Thoracic aorta (tissue), 2 donors: Measurements from ENCODE around the gene ZBTB7A. TPM values are rescaled to one million over a fixed set of nuclear protein-coding genes. Genes with fewer than 3 reads are reported as not detected.
A peak's percentile ranks its signal among the peaks of the same experiment; 100 is the strongest.

Experiments used
- ATAC-seq: fragments of 150-250 bp; one replicate; pipeline ENCODE4 v1.8.0; 2017; ENCODE audit warnings: low read depth; ENCODE audit not compliant: insufficient number of reproducible peaks, low FRiP score
- DNase-seq: peaks from one replicate; pipeline ENCODE4 v3.0.0-alpha.2; 2020; ENCODE audit warnings: low spot score
- H3K27ac ChIP-seq, 2 donors: fragments of 200-600 bp; sonication (generic); 1 replicate in 1 of 2; 2 replicates in 1 of 2; pipeline ENCODE4 v1.5.1; 2016; ENCODE audit warnings: mild to moderate bottlenecking in 2 of 2, moderate library complexity in 2 of 2
- H3K27me3 ChIP-seq: fragments of 200-600 bp; sonication (generic); replicated peaks from 2 replicates; pipeline ENCODE4 v1.6.0; 2016; ENCODE audit warnings: mild to moderate bottlenecking; ENCODE audit not compliant: insufficient read depth
- H3K36me3 ChIP-seq: fragments of 200-600 bp; sonication (generic); one replicate; pipeline ENCODE4 v1.5.1; 2016
- H3K4me1 ChIP-seq, 2 donors: fragments of 200-600 bp; sonication (generic); 1 replicate in 1 of 2; 2 replicates in 1 of 2; pipeline versions ENCODE4 v1.5.1 to v1.6.0; 2016; ENCODE audit warnings: low read depth in 2 of 2, mild to moderate bottlenecking in 1 of 2; ENCODE audit not compliant: control insufficient read depth in 1 of 2
- H3K4me3 ChIP-seq: fragments of 200-600 bp; sonication (generic); 2 replicates; pipeline ENCODE4 v1.5.1; 2016; ENCODE audit warnings: mild to moderate bottlenecking
- H3K9me3 ChIP-seq: fragments of 200-600 bp; sonication (generic); 2 replicates; pipeline ENCODE4 v1.5.1; 2016
- total RNA-seq, 2 donors: library from RNA; depleted of rRNA; stranded (reverse); fragments of >200 nt; gene quantifications; one replicate each; pipeline versions ENCODE4 v1.1.0 to v1.2.3, GENCODE V29; 2016
- TF ChIP-seq, protein P1 (sequence below): fragments of 200-600 bp; sonication (generic); IDR thresholded peaks from one replicate; pipeline ENCODE4 v1.5.1; 2019; ENCODE audit warnings: antibody characterized with exemption

Gene ZBTB7A
- total RNA-seq, 2 donors from 2014 or later = 85.1 to 91.9 TPM

DNA sequence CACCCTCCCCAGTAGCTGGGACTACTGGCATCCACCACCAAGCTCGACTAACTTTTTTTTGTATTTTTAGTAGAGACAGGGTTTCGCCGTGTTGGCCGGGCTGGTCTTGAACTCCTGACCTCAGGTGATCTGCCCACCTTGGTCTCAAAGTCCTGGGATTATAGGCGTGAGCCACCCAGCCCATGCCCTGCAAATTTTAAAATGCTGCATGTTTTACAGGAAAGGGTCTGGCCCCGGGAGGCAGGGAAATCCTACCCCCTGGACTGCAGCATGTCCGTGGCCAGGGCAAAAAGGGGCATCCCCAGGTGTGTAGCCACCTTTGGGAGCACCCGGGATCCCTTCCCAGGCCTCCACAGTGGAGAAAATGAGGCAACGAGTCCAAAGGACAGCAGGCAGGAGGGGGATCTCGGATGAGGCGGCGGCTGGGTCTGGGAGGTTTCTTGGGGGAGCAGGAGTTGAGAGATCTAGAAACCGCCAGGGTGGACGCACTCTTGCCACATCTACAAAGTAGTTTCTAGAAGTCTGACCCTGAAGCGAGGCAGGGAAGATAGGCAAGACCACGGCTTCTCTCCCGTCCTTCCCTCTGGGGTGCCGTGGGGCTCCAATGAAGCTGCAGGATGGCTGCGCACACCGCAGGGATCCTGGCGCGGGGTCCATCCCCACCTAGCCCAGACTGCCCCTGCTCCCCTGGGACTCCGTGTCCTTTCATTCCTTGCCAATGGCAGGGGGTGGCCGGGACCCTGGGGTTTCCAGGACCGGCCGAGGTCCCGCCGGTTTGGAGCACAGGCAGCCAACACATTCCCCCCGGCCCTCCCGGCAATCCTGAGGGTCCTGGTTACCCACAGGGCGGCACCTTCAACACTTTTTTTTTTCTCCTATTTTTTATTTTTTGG, 21.3 kb upstream of the ZBTB7A start:
- Histone ChIP-seq H3K27me3 (no peaks in the 10 kb centered on the region), H3K9me3 (no peaks in the 10 kb centered on the region), H3K36me3 (peaks cover 15% of the 10 kb centered on the region), H3K27ac (no peak overlapping the region), H3K4me1 (peaks cover 0 to 6% of the 10 kb centered on the region in 2 donors), H3K4me3 (no peak overlapping the region)
- ATAC-seq (no peak), DNase-seq (no peak)
- TF ChIP-seq, protein P1, sequence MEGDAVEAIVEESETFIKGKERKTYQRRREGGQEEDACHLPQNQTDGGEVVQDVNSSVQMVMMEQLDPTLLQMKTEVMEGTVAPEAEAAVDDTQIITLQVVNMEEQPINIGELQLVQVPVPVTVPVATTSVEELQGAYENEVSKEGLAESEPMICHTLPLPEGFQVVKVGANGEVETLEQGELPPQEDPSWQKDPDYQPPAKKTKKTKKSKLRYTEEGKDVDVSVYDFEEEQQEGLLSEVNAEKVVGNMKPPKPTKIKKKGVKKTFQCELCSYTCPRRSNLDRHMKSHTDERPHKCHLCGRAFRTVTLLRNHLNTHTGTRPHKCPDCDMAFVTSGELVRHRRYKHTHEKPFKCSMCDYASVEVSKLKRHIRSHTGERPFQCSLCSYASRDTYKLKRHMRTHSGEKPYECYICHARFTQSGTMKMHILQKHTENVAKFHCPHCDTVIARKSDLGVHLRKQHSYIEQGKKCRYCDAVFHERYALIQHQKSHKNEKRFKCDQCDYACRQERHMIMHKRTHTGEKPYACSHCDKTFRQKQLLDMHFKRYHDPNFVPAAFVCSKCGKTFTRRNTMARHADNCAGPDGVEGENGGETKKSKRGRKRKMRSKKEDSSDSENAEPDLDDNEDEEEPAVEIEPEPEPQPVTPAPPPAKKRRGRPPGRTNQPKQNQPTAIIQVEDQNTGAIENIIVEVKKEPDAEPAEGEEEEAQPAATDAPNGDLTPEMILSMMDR = no peak

DNA sequence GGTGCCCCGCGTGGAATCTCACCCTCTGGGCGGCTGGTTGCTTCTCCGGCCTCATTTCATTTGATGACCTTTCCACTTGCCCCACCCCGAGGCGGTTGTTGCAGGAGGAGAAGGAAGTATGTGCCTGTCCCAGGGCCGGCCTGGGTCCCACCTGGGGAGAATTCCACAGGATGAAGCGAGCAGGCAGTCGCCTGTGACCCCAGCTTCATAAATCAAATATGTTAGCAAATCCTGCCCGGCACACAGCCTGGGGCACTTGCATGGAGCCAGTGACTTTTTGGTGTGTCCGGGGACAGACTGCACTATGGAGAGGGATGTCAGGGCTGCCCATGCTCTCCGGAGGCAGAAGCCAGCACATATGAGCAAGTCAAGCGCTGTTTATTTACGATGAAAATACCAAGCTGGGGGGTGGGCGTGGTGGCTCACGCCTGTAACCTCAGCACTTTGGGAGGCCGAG, 19.7 kb upstream of the ZBTB7A start:
- no peaks in the 10 kb centered on the region for H3K9me3 ChIP-seq
- H3K4me3 ChIP-seq = no peak overlapping the region
- H3K4me1 ChIP-seq = peaks cover 0 to 6% of the 10 kb centered on the region in 2 donors
- DNase-seq (no peak), ATAC-seq (no peak)
- H3K27me3 ChIP-seq = no peaks in the 10 kb centered on the region
- H3K36me3 ChIP-seq = peaks cover 11% of the 10 kb centered on the region
- no peak overlapping the region for H3K27ac ChIP-seq
- TF ChIP-seq, protein P1 = no peak

DNA sequence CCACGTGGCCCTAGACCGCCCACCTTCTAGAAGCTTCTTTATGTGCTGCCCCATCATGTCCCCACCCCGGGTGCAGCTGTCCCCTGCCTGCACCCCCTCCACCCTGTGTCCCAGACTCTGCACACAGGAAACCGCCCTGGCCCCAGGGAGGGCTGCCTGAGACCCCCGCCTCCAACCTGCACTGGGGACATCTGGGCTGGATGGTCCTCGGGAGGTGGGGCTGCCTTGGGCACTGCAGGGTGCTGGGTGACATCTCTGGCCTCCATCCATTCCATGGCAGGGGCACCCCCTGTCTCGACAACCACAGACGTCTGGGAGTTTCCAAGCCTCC, 17.8 kb upstream of the ZBTB7A start:
- Histone ChIP-seq H3K27me3 (no peaks in the 10 kb centered on the region), H3K4me3 (no peak overlapping the region), H3K4me1 (peaks cover 0 to 6% of the 10 kb centered on the region in 2 donors), H3K9me3 (no peaks in the 10 kb centered on the region), H3K27ac (no peak overlapping the region), H3K36me3 (peaks cover 1% of the 10 kb centered on the region)
- no peak for DNase-seq
- TF ChIP-seq, protein P1 = no peak
- ATAC-seq = no peak

DNA sequence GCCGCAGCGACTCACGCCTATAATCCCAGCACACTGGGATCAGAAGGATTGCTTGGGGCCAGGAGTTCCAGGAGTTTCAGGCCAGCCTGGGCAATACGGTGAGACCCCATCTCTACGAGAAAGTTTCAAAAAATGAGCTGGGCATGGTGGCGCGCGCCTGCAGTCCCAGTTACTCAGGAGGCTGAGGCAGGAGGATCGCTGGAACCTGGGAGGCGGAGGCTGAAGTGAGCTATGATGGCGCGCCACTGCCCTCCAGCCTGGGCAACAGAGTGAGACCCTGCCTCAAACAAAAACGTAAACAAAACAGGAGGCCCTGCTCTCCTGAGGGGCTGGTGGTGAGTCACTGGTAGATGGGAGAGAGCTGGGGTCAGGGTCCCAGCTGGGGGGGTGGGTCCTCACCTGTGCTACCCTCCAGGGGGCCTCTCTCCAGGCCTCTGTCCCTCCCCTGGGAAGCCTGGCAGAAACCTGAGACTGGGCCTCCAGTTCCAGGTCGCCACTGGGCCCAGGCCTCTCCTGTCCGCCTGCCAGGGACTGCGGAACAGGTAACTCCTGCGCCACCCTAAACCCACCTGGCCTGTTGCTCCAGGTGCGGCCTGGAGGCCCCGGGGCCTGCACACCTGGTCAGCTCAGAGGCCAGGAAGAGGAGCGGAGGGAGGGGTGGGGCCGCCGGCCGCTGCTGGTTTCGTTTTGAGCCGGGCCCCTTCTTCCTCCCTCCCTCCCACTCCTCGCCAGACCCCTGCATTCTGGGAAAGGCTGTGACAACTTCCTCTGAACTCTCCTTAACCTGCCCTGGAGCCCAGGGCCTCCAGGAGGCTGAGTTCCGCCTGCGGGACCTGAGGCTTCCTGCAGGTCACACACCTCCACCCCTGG, 17.2 kb upstream of the ZBTB7A start:
- H3K27ac ChIP-seq = no peak overlapping the region
- DNase-seq (no peak), ATAC-seq (no peak)
- peaks cover 0 to 6% of the 10 kb centered on the region in 2 donors for H3K4me1 ChIP-seq
- no peaks in the 10 kb centered on the region for H3K36me3 ChIP-seq
- no peaks in the 10 kb centered on the region for H3K27me3 ChIP-seq
- peak overlapping the region; percentile 52 for H3K4me3 ChIP-seq
- H3K9me3 ChIP-seq = no peaks in the 10 kb centered on the region
- TF ChIP-seq, protein P1 = no peak

DNA sequence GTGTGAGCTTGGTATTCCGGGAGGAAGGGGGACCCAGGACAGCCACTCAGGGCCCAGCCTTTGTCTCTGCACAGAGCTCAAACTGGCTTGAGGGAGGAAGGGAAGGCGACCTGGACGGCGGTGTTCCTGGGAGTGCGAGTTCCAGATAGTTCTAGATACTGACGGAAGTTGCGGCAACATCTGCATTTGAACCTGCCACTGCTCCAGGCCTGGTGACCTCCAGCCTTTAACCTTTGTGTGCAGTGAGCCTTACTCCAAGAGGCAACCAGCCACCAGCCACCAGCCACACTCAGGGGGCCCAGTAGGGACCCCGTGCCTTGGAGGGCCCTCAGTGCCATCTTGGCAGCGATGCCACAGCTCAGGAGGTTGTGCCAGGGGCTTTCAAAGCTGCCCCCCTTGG, 15.5 kb upstream of the ZBTB7A start:
- no peak overlapping the region for H3K4me3 ChIP-seq
- TF ChIP-seq, protein P1 = no peak
- H3K9me3 ChIP-seq = no peaks in the 10 kb centered on the region
- H3K4me1 ChIP-seq = peaks cover 5 to 12% of the 10 kb centered on the region in 2 donors
- ATAC-seq (no peak), DNase-seq (no peak)
- no peaks in the 10 kb centered on the region for H3K27me3 ChIP-seq
- no peak overlapping the region for H3K27ac ChIP-seq
- no peaks in the 10 kb centered on the region for H3K36me3 ChIP-seq
